ENCODE data around the gene TSPAN16.

GRCh38 chr19:11248852-11249251 lies 47.1 kb upstream of the TSPAN16 start:
- TF ChIP-seq CTCF (IDR thresholded peaks at IDR 0.05) (no peak), POLR2A (IDR thresholded peaks at IDR 0.05) (no peak)

Data from testis (tissue), 2 donors.